Measurements from ENCODE around the gene CCDC9B.

Gene CCDC9B

GRCh38 chr15:40305281-40305680 lies 35.5 kb downstream of the CCDC9B start:
- Histone ChIP-seq H3K79me2 (ENCODE audit: low read length) (no peaks in the 10 kb centered on the region), H3K9me2 (replicated peaks; ENCODE audit: insufficient read depth, low read length) (no peaks in the 10 kb centered on the region), H3K4me1 (ENCODE audit: low read length) (no peaks in the 10 kb centered on the region), H3K9me3 (replicated peaks; ENCODE audit: insufficient read depth, low read length) (no peaks in the 10 kb centered on the region), H3K4me2 (ENCODE audit: low read depth, low read length) (no peak overlapping the region), H3K4me3 (ENCODE audit: low read length) (no peak overlapping the region), H3K27ac (ENCODE audit: low read length) (no peak overlapping the region), H3K36me3 (replicated peaks; ENCODE audit: insufficient read depth, low read length) (no peaks in the 10 kb centered on the region), H3K27me3 (replicated peaks; ENCODE audit: insufficient read depth, low read length) (peaks cover 2% of the 10 kb centered on the region; the same call in 1 of the 2 replicates), H4K20me1 (ENCODE audit: insufficient read depth, low read length) (no peaks in the 10 kb centered on the region), H2AFZ (ENCODE audit: low read length) (no peak overlapping the region), H3K9ac (ENCODE audit: low read length) (no peak overlapping the region), H3F3A (ENCODE audit: insufficient read depth, low read length) (no peaks in the 10 kb centered on the region)
- no peak for TF ChIP-seq EZH2phosphoT487 (IDR thresholded peaks at IDR 0.05; ENCODE audit: low read length)
- no peak for TF ChIP-seq EZH2 (optimal IDR thresholded peaks at IDR 0.05; ENCODE audit: low read depth, low read length)
- no peak for DNase-seq

GRCh38 chr15:40303576-40303975 lies 37.2 kb downstream of the CCDC9B start:
- Histone ChIP-seq H3K4me3 (ENCODE audit: low read length) (no peak overlapping the region), H3K9me2 (replicated peaks; ENCODE audit: insufficient read depth, low read length) (no peaks in the 10 kb centered on the region), H3K27me3 (replicated peaks; ENCODE audit: insufficient read depth, low read length) (peaks cover 8% of the 10 kb centered on the region; the same call in 1 of the 2 replicates), H3K36me3 (replicated peaks; ENCODE audit: insufficient read depth, low read length) (no peaks in the 10 kb centered on the region), H3K9ac (ENCODE audit: low read length) (no peak overlapping the region), H4K20me1 (ENCODE audit: insufficient read depth, low read length) (no peaks in the 10 kb centered on the region), H3F3A (ENCODE audit: insufficient read depth, low read length) (no peaks in the 10 kb centered on the region), H3K4me1 (ENCODE audit: low read length) (no peaks in the 10 kb centered on the region), H2AFZ (ENCODE audit: low read length) (no peak overlapping the region), H3K79me2 (ENCODE audit: low read length) (no peaks in the 10 kb centered on the region), H3K27ac (ENCODE audit: low read length) (no peak overlapping the region), H3K9me3 (replicated peaks; ENCODE audit: insufficient read depth, low read length) (no peaks in the 10 kb centered on the region), H3K4me2 (ENCODE audit: low read depth, low read length) (no peak overlapping the region)
- TF ChIP-seq EZH2phosphoT487 (IDR thresholded peaks at IDR 0.05; ENCODE audit: low read length) (no peak), CTCF (IDR thresholded peaks at IDR 0.05; ENCODE audit: low read length) (no peak), EZH2 (optimal IDR thresholded peaks at IDR 0.05; ENCODE audit: low read depth, low read length) (no peak)
- DNase-seq: no peak

GRCh38 chr15:40302981-40303380 lies 37.8 kb downstream of the CCDC9B start:
- Histone ChIP-seq H3K4me1 (ENCODE audit: low read length) (no peaks in the 10 kb centered on the region), H2AFZ (ENCODE audit: low read length) (no peak overlapping the region), H4K20me1 (ENCODE audit: insufficient read depth, low read length) (no peaks in the 10 kb centered on the region), H3K27me3 (replicated peaks; ENCODE audit: insufficient read depth, low read length) (peaks cover 8% of the 10 kb centered on the region; the same call in 1 of the 2 replicates), H3K4me3 (ENCODE audit: low read length) (no peak overlapping the region), H3K79me2 (ENCODE audit: low read length) (no peaks in the 10 kb centered on the region), H3K36me3 (replicated peaks; ENCODE audit: insufficient read depth, low read length) (no peaks in the 10 kb centered on the region), H3K9me2 (replicated peaks; ENCODE audit: insufficient read depth, low read length) (no peaks in the 10 kb centered on the region), H3F3A (ENCODE audit: insufficient read depth, low read length) (no peaks in the 10 kb centered on the region), H3K9ac (ENCODE audit: low read length) (no peak overlapping the region), H3K27ac (ENCODE audit: low read length) (no peak overlapping the region), H3K9me3 (replicated peaks; ENCODE audit: insufficient read depth, low read length) (no peaks in the 10 kb centered on the region), H3K4me2 (ENCODE audit: low read depth, low read length) (no peak overlapping the region)
- no peak for DNase-seq
- no peak for TF ChIP-seq CTCF (IDR thresholded peaks at IDR 0.05; ENCODE audit: low read length)

GRCh38 chr15:40302288-40302886 lies 38.4 kb downstream of the CCDC9B start:
- Histone ChIP-seq H2AFZ (ENCODE audit: low read length) (no peak overlapping the region), H3F3A (ENCODE audit: insufficient read depth, low read length) (no peaks in the 10 kb centered on the region), H3K4me1 (ENCODE audit: low read length) (no peaks in the 10 kb centered on the region), H3K79me2 (ENCODE audit: low read length) (no peaks in the 10 kb centered on the region), H3K9ac (ENCODE audit: low read length) (no peak overlapping the region), H3K27me3 (replicated peaks; ENCODE audit: insufficient read depth, low read length) (peaks cover 8% of the 10 kb centered on the region; the same call in 1 of the 2 replicates), H3K9me3 (replicated peaks; ENCODE audit: insufficient read depth, low read length) (no peaks in the 10 kb centered on the region), H3K4me3 (ENCODE audit: low read length) (no peak overlapping the region), H3K4me2 (ENCODE audit: low read depth, low read length) (no peak overlapping the region), H3K27ac (ENCODE audit: low read length) (no peak overlapping the region), H3K36me3 (replicated peaks; ENCODE audit: insufficient read depth, low read length) (no peaks in the 10 kb centered on the region), H3K9me2 (replicated peaks; ENCODE audit: insufficient read depth, low read length) (no peaks in the 10 kb centered on the region), H4K20me1 (ENCODE audit: insufficient read depth, low read length) (no peaks in the 10 kb centered on the region)
- TF ChIP-seq CTCF (IDR thresholded peaks at IDR 0.05; ENCODE audit: low read length): no peak
- no peak for TF ChIP-seq EZH2 (optimal IDR thresholded peaks at IDR 0.05; ENCODE audit: low read depth, low read length)
- TF ChIP-seq EZH2phosphoT487 (IDR thresholded peaks at IDR 0.05; ENCODE audit: low read length): no peak
- no peak for DNase-seq
